ENCODE data around the gene GOLGA6L25.
"Not testable (repeated sequence)": the region's sequence is repeated elsewhere in the genome, so short reads cannot be mapped to it uniquely, and the experiment has no call there.

- TF ChIP-seq CTCF (conservative IDR thresholded peaks at IDR 0.05 in 1 of 2, IDR thresholded peaks at IDR 0.05 in 1 of 2; ENCODE audit: extremely low read depth in 1 of 2, insufficient read depth in 1 of 2, low read depth in 1 of 2, low read length in 2 of 2); EZH2 (IDR thresholded peaks at IDR 0.05; ENCODE audit: borderline replicate concordance, low read length): not testable (repeated sequence)
These were observed 44.8 kb downstream of the GOLGA6L25 start for GRCh38 chr15:28598209-28598608.
